NCI-H460 (cell line): ENCODE data around the gene MAD1L1. TPM values are rescaled to one million over a fixed set of nuclear protein-coding genes. Genes with fewer than 3 reads are reported as not detected.
A peak's percentile ranks its signal among the peaks of the same experiment; 100 is the strongest.

ENCODE experiments used
- DNase-seq: peaks from one replicate; pipeline ENCODE4 v3.0.0-alpha.2; 2016; ENCODE audit warnings: low read depth; ENCODE audit errors: extremely low read depth
- total RNA-seq: library from RNA; depleted of rRNA; stranded (reverse); fragments of >200 nt; shearing (Covaris generic); gene quantifications from 2 replicates; pipeline ENCODE4 v1.2.3, GENCODE V29; 2014

Gene MAD1L1
- total RNA-seq, 1 experiment from 2014 or later = 25.9 TPM

GRCh38 chr7:1952781-1953180 is 280.0 kb downstream of the MAD1L1 start:
- no peak for DNase-seq

- no peak for DNase-seq
These were observed 280.5 kb downstream of the MAD1L1 start for GRCh38 chr7:1952169-1952760.

GRCh38 chr7:1951600-1951999 is 281.1 kb downstream of the MAD1L1 start:
- DNase-seq = no peak

GRCh38 chr7:1951159-1951536 is 281.6 kb downstream of the MAD1L1 start:
- DNase-seq = peak; percentile 56

GRCh38 chr7:1950452-1951158 is 282.1 kb downstream of the MAD1L1 start:
- no peak for DNase-seq

GRCh38 chr7:1950066-1950451 is 282.7 kb downstream of the MAD1L1 start:
- no peak for DNase-seq

GRCh38 chr7:1949681-1950055 is 283.1 kb downstream of the MAD1L1 start:
- no peak for DNase-seq

- no peak for DNase-seq
These were observed 283.7 kb downstream of the MAD1L1 start for GRCh38 chr7:1948887-1949680.

- no peak for DNase-seq
These were observed 284.4 kb downstream of the MAD1L1 start for GRCh38 chr7:1948301-1948796.

GRCh38 chr7:1947586-1948217 is 285.0 kb downstream of the MAD1L1 start:
- DNase-seq = no peak

GRCh38 chr7:1946773-1947450 is 285.8 kb downstream of the MAD1L1 start:
- DNase-seq = no peak

GRCh38 chr7:1946025-1946772 is 286.5 kb downstream of the MAD1L1 start:
- DNase-seq = no peak

GRCh38 chr7:1945558-1945957 is 287.2 kb downstream of the MAD1L1 start:
- no peak for DNase-seq

GRCh38 chr7:1944619-1945210 is 288.0 kb downstream of the MAD1L1 start:
- DNase-seq = no peak

GRCh38 chr7:1943933-1944618 is 288.7 kb downstream of the MAD1L1 start:
- DNase-seq = no peak

- no peak for DNase-seq
These were observed 289.4 kb downstream of the MAD1L1 start for GRCh38 chr7:1943326-1943725.

GRCh38 chr7:1942941-1943289 is 289.8 kb downstream of the MAD1L1 start:
- no peak for DNase-seq

- no peak for DNase-seq
These were observed 290.4 kb downstream of the MAD1L1 start for GRCh38 chr7:1942243-1942940.
